GM19240 (cell line): ENCODE measurements around the gene POP4.

Experiments
- DNase-seq: peaks from one replicate; pipeline ENCODE4 v3.0.0; 2011; ENCODE audit warnings: low spot score; ENCODE audit not compliant: insufficient read length

The POP4 gene

DNA sequence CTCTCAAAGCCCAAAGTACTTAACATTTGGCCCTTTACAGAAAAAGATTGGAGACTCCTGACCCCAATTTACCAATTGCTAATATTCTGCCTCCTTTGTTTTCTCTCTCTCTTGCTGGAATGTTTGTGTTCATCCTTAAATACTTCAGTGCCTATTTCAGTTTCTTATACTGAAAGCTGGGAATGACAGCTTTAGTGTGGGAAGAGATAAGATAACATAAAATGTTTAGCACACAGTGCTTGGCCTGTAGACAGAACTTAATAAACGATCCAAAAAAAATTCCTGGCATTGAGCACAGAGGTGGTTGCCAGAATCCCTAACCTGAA is 56.2 kb downstream of the POP4 start:
- no peak for DNase-seq

GRCh38 chr19:29662604-29663404 is 56.7 kb downstream of the POP4 start:
- no peak for DNase-seq

DNA sequence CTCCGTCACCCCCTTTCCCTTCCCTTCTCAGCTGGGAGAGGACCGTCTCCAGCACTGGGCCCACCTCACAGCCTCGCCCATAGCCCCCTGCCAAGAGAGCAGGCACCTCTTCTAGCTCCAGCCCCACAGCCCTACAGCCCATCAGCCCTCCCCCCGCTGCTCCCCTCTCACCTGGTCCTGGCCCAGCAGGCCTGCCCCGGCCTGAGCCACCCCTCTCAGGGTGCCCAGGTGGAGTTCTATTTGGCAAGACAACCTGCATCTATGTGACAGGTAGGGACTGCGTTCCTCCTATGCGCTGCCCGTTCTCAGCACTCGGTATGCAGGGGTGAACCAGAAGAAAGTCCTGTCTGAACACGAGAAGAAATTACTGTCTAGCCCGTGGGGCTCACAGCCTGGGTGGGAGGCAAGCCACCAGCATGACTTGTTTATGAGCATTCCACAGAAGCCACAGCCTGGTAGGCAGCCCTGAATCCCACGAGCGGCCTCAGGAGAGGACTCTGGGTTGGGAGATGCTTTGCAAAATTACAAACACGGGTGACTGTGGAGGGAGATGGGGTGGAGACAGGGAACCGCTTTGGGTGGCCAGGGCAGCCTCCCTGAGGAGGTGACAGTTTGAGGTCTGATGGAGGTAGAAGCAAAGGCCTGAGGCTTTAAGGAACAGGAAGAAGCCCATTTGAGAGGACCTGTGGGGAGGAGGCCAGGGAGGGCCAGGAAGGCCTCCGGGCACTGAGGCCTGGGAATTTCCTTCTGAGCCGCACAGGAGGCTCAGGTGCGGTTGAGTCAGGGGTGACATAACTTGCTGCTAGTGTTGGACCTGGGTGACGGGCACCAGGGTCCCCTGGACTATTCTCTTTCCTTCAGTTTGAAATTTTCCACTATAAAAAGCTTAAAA is 58.0 kb downstream of the POP4 start:
- no peak for DNase-seq

DNA sequence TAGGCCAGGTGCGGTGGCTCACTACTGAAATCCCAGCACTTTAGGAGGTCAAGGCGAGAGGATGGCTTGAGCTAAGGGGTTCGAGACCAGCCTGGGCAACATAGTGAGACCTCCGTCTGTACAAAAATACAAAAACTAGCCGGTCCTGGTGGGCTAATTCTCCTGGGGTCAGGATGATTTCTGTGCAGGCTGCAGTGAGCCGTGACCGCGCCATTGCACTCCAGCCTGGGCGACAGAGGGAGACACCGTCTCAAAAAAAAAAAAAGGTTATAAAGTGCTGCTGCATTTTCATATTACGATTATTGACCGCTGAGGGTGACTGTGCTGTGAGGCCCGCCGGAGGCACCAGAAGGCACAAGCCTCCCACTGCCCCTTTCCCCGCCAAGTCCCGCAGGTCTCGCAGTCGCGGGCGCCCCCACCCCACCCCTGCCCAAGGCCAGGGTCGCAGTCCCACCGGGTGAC is 58.7 kb downstream of the POP4 start:
- DNase-seq = no peak

DNA sequence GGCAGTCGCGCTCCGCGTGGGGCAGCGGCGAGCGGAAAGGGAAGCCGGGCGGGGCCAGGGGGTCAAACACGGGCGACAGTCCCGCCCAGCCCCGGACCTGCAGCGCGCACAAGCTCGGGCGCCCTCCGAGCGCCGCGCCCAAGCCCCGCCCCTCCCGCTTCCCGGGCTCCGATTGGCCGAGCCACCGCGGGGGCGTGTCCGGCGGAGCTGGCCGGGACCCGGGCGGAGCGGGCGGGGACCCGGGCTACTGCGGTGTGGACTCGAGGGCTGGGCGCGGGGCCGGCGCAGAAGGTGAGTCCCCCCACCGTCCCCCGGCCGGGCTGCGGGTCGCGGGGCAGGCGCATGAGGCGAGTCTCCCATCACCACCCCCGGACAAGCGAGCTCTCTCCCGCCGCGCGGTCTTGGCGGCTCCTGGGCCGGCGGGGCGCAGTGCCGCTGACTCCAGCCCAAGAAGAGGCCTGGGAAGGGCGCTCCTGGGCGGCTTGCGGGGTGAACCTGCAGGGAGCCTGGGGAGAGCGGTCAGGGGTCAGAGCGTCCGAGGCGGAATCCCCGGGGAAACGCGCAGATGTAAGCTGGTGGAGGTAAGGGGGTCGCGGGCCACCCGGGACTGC is 59.2 kb downstream of the POP4 start, which contains the start of gene PLEKHF1:
Gene PLEKHF1, plus strand, starts transcription at position 247 of the 611 bp plus-strand sequence. CDS start 8,379 bp downstream, outside the sequence.
- DNase-seq = peak; percentile 87

DNA sequence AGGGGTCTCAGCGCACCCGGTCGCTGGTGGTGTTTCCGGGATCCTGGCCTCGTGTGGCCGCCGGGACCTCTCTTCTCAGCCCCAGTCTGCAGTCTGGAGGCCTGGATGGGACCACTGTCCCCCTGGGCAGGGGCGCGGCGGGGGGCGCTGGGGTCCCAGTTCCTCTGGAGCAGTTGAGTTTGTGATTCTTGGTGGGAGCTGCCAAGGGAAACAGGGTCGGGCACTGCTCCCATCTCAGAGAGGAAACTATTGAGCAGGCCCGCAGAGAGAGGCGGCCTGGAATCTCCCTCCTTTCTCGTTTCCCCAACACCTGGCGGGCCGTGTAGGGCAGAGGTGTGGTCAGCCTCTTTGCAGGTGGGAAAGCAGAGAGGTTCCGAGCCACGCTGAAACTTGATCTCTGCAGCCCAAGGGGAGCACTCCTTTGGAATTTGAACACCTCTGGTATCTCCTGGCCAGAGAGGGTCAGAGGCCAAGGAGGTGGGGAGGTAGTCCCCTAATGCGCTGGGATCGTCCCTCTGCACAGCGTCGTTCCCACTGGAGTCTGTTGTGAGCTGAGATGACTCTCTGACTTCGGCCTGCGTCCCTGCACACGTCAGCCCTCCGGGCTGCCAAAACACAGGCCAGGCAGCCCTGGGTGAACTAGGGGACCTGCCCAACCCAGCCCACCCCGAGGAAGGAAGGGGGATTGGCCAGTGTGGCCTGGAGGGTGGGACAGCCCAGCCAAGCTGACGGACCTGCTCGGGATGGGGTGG is 59.9 kb downstream of the POP4 start:
- no peak for DNase-seq
